ENCODE results near the gene TRAF7. TPM values are rescaled to one million over a fixed set of nuclear protein-coding genes. Genes with fewer than 3 reads are reported as not detected.

Gene TRAF7
- total and polyA plus RNA-seq, 7 donors: 15.6 to 47.5 (median 38.6) TPM

DNA sequence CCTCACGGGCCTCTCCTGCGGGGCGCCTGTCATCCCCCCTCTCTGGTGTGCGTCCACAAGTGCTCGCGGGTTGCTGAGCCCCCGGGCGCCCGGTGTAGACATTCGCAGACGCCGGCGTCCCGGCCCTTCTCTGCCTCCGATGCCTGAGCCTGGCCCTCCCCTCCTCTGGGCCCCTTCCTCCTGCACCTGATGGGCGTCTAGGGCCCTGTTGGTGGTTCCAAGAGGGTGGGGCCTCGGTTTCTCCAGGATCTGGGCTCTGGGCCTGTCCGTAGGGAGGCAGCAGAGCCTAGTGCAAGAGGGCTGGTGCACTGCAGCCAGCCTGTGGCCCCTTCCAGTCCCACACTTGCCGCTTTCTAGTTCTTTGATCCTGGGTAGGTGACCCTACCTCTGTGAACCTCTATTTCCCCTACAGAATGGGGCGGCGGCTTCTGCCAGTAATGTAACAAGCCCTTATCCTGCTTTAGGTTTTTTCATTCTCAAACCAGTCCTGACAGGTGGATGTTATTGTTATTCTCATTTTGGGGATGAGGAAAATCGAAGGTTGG lies 68.4 kb downstream of the TRAF7 start:
- Histone ChIP-seq H3K9me3 (no peaks in the 10 kb centered on the region), H3K27me3 (ENCODE audit: insufficient read depth in 3 of 3, low read length in 2 of 3) (no peaks in the 10 kb centered on the region), H3K36me3 (ENCODE audit: insufficient read depth in 1 of 2, low read depth in 1 of 2) (peaks cover 0 to 17% of the 10 kb centered on the region in 2 donors), H3K4me3 (peak overlapping the region; percentile 92), H3K27ac (peak overlapping the region; percentile 86), H3K4me1 (peaks cover 19% of the 10 kb centered on the region)
- intact Hi-C loops (cut with DNase I): no loop called here
- TF ChIP-seq, protein P1, sequence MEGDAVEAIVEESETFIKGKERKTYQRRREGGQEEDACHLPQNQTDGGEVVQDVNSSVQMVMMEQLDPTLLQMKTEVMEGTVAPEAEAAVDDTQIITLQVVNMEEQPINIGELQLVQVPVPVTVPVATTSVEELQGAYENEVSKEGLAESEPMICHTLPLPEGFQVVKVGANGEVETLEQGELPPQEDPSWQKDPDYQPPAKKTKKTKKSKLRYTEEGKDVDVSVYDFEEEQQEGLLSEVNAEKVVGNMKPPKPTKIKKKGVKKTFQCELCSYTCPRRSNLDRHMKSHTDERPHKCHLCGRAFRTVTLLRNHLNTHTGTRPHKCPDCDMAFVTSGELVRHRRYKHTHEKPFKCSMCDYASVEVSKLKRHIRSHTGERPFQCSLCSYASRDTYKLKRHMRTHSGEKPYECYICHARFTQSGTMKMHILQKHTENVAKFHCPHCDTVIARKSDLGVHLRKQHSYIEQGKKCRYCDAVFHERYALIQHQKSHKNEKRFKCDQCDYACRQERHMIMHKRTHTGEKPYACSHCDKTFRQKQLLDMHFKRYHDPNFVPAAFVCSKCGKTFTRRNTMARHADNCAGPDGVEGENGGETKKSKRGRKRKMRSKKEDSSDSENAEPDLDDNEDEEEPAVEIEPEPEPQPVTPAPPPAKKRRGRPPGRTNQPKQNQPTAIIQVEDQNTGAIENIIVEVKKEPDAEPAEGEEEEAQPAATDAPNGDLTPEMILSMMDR (IDR thresholded peaks at IDR 0.05): no peak
- DNase-seq (peak in 1 of 2 donors; percentile 56), ATAC-seq (peak; percentile 61 to 70 (median 68))
- WGBS, 3 donors: 5 to 10% (median 5%) methylated on average over 12 to 22 of the region's 22 CpGs

DNA sequence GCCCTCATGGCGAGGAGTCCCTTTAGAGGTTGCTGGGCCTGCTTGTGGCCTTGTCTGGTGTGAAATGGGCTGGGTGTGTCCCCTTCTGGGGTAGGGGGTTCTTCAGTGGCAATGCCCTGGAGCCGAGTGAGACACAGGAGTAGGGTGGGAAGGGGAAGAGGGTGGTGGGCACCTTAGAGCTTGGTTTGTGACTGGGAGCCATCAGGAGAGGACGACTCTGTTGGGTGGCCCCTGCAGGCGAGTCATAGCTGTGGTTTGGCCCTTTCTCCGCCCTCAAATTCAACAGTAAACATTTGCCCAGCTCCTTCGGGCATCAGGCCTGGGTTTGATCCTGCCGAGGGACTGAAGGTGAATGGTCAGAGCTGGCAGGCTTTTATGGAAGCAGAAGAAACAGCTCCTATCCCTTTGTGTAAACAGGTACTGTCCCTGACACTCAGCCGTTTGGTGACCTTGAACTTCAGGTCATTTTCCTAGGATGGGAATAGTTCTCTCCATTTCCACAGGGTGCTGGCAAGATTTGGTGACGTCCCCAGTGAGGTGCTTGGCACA lies 70.7 kb downstream of the TRAF7 start:
- H3K27me3 ChIP-seq (ENCODE audit: insufficient read depth in 3 of 3, low read length in 2 of 3): no peaks in the 10 kb centered on the region
- H3K36me3 ChIP-seq (ENCODE audit: insufficient read depth in 1 of 2, low read depth in 1 of 2): peaks cover 0 to 39% of the 10 kb centered on the region in 2 donors
- H3K4me3 ChIP-seq: no peak overlapping the region
- H3K4me1 ChIP-seq: peaks cover 19% of the 10 kb centered on the region
- H3K27ac ChIP-seq: peak overlapping the region; percentile 30
- intact Hi-C loops (cut with DNase I): loop anchor here (2.0 kb wide), 1 partner anchor 20 kb away; no protein-coding TSS in a partner anchor
- ATAC-seq: no peak
- H3K9me3 ChIP-seq: no peaks in the 10 kb centered on the region
- WGBS, 3 donors: 63 to 70% (median 64%) methylated on average over 9 of the region's 9 CpGs
- TF ChIP-seq, protein P1 (IDR thresholded peaks at IDR 0.05): no peak
- no peak for DNase-seq

DNA sequence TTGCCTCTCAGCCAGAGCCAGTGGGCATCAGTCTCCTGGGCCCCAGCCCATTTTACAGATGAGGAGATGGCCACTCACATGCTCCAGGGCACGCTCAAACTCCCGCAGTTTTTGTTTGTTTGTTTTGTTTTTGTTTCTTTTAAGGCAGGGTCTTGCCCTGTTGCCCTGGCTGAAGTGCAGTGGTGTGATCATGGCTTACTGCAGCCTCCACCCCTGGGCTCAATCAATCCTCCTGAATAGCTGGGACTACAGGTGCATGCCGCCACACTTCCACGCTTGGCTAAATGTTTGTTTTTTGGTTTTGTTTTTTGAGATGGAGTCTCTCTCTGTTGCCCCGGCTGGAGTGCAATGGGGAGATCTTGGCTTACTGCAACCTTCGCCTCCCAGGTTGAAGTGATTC lies 71.3 kb downstream of the TRAF7 start:
- Histone ChIP-seq H3K4me1 (peaks cover 19% of the 10 kb centered on the region), H3K27ac (no peak overlapping the region), H3K9me3 (no peaks in the 10 kb centered on the region), H3K27me3 (ENCODE audit: insufficient read depth in 3 of 3, low read length in 2 of 3) (no peaks in the 10 kb centered on the region), H3K4me3 (no peak overlapping the region), H3K36me3 (ENCODE audit: insufficient read depth in 1 of 2, low read depth in 1 of 2) (peaks cover 0 to 45% of the 10 kb centered on the region in 2 donors)
- intact Hi-C loops (cut with DNase I): loop anchor here (2.0 kb wide), 1 partner anchor 20 kb away; no protein-coding TSS in a partner anchor
- TF ChIP-seq, protein P1 (IDR thresholded peaks at IDR 0.05): no peak
- ATAC-seq (no peak), DNase-seq (no peak)
- WGBS, 3 donors: 90% methylated on average over 6 of the region's 6 CpGs

Other genes starting within 250 kb of the TRAF7 start
- gene HS3ST6, start 237.4 kb upstream of the TRAF7 start, total RNA-seq: not detected
- gene HS3ST6, start 237.4 kb upstream of the TRAF7 start, polyA plus RNA-seq: not detected
- gene MSRB1, start 212.6 kb upstream of the TRAF7 start, total RNA-seq: 10 to 100 TPM; 44.2 to 65.3 (median 53.2) TPM
- 10 to 100 TPM; 50.4 to 83.4 (median 76.1) TPM for gene MSRB1, start 212.6 kb upstream of the TRAF7 start, polyA plus RNA-seq
- gene RPL3L, start 201.1 kb upstream of the TRAF7 start, total RNA-seq: 100 to 1,000 TPM; 205 to 296 (median 233) TPM
- 100 to 1,000 TPM; 116 to 315 (median 188) TPM for gene RPL3L, start 201.1 kb upstream of the TRAF7 start, polyA plus RNA-seq
- 100 to 1,000 TPM; 350 to 465 (median 373) TPM for gene NDUFB10, start 196.2 kb upstream of the TRAF7 start, total RNA-seq
- gene NDUFB10, start 196.2 kb upstream of the TRAF7 start, polyA plus RNA-seq: 100 to 1,000 TPM; 753 to 870 (median 797) TPM
- gene RPS2, start 191.0 kb upstream of the TRAF7 start, total RNA-seq: 1,000 to 10,000 TPM; 1,044 to 1,902 (median 1,426) TPM
- 1,000 to 10,000 TPM; 2,097 to 3,940 (median 2,652) TPM for gene RPS2, start 191.0 kb upstream of the TRAF7 start, polyA plus RNA-seq
- gene RNF151, start 188.9 kb upstream of the TRAF7 start, total RNA-seq: not detected
- gene RNF151, start 188.9 kb upstream of the TRAF7 start, polyA plus RNA-seq: not detected
- 10 to 100 TPM; 31.5 to 41.8 (median 40.7) TPM for gene TBL3, start 183.7 kb upstream of the TRAF7 start, total RNA-seq
- gene TBL3, start 183.7 kb upstream of the TRAF7 start, polyA plus RNA-seq: 10 to 100 TPM; 51.6 to 78.0 (median 55.8) TPM
- gene NOXO1, start 174.3 kb upstream of the TRAF7 start, total RNA-seq: under 1 TPM in 1 of 4 donors, not detected in 3; 0.20 TPM
- gene NOXO1, start 174.3 kb upstream of the TRAF7 start, polyA plus RNA-seq: under 1 TPM; 0.27 to 0.77 (median 0.39) TPM
- gene GFER, start 171.6 kb upstream of the TRAF7 start, total RNA-seq: 10 to 100 TPM; 18.9 to 34.2 (median 28.4) TPM
- gene GFER, start 171.6 kb upstream of the TRAF7 start, polyA plus RNA-seq: 10 to 100 TPM; 40.0 to 53.2 (median 43.5) TPM
- gene SYNGR3, start 165.8 kb upstream of the TRAF7 start, total RNA-seq: under 1 TPM in 3 of 4 donors, not detected in 1; 0.24 to 0.52 (median 0.25) TPM
- gene SYNGR3, start 165.8 kb upstream of the TRAF7 start, polyA plus RNA-seq: under 1 TPM; 0.24 to 0.85 (median 0.25) TPM
- gene ZNF598, start 146.0 kb upstream of the TRAF7 start, total RNA-seq: 10 to 100 TPM; 27.4 to 46.6 (median 44.8) TPM
- 10 to 100 TPM; 35.6 to 58.8 (median 51.9) TPM for gene ZNF598, start 146.0 kb upstream of the TRAF7 start, polyA plus RNA-seq
- gene NPW, start 136.0 kb upstream of the TRAF7 start, total RNA-seq: under 1 TPM in 1 of 4 donors, not detected in 3; 0.66 TPM
- under 1 TPM in 2 of 3 donors, not detected in 1; 0.14 to 0.43 TPM for gene NPW, start 136.0 kb upstream of the TRAF7 start, polyA plus RNA-seq
- gene NHERF2, start 128.9 kb upstream of the TRAF7 start, total RNA-seq: 100 to 1,000 TPM in 1 of 4 donors, 10 to 100 TPM in 3; 61.6 to 156 (median 90.4) TPM
- gene NHERF2, start 128.9 kb upstream of the TRAF7 start, polyA plus RNA-seq: 10 to 100 TPM; 76.4 to 90.8 (median 86.2) TPM
- 10 to 100 TPM in 1 of 4 donors, 1 to 10 TPM in 3; 3.1 to 11.9 (median 4.8) TPM for gene NTHL1, start 107.9 kb upstream of the TRAF7 start, total RNA-seq
- 10 to 100 TPM in 2 of 3 donors, 1 to 10 TPM in 1; 8.0 to 17.7 (median 16.8) TPM for gene NTHL1, start 107.9 kb upstream of the TRAF7 start, polyA plus RNA-seq
- 10 to 100 TPM; 60.8 to 89.9 (median 73.8) TPM for gene TSC2, start 107.8 kb upstream of the TRAF7 start, total RNA-seq
- gene TSC2, start 107.8 kb upstream of the TRAF7 start, polyA plus RNA-seq: 10 to 100 TPM; 27.8 to 43.0 (median 29.7) TPM
- gene PKD1, start 19.9 kb upstream of the TRAF7 start, total RNA-seq: 100 to 1,000 TPM in 1 of 4 donors, 10 to 100 TPM in 3; 59.1 to 123 (median 86.0) TPM
- 10 to 100 TPM; 33.9 to 93.3 (median 58.4) TPM for gene PKD1, start 19.9 kb upstream of the TRAF7 start, polyA plus RNA-seq
- 1 to 10 TPM in 1 of 4 donors, under 1 TPM in 3; 0.32 to 1.7 (median 0.83) TPM for gene RAB26, start 7.2 kb upstream of the TRAF7 start, total RNA-seq
- under 1 TPM; 0.17 to 0.31 (median 0.21) TPM for gene RAB26, start 7.2 kb upstream of the TRAF7 start, polyA plus RNA-seq
- 1 to 10 TPM in 1 of 4 donors, under 1 TPM in 3; 0.63 to 1.0 (median 0.76) TPM for gene CASKIN1, start 40.8 kb downstream of the TRAF7 start, total RNA-seq
- gene CASKIN1, start 40.8 kb downstream of the TRAF7 start, polyA plus RNA-seq: under 1 TPM; 0.32 to 0.45 (median 0.43) TPM
- gene MLST8, start 49.7 kb downstream of the TRAF7 start, total RNA-seq: 10 to 100 TPM; 18.8 to 35.0 (median 28.7) TPM
- gene MLST8, start 49.7 kb downstream of the TRAF7 start, polyA plus RNA-seq: 10 to 100 TPM; 58.1 to 60.5 (median 59.7) TPM
- 1 to 10 TPM in 3 of 4 donors, under 1 TPM in 1; 0.86 to 5.3 (median 4.1) TPM for gene BRICD5, start 55.1 kb downstream of the TRAF7 start, total RNA-seq
- 1 to 10 TPM; 1.4 to 3.1 (median 1.8) TPM for gene BRICD5, start 55.1 kb downstream of the TRAF7 start, polyA plus RNA-seq
- 10 to 100 TPM; 27.2 to 35.9 (median 29.8) TPM for gene PGP, start 59.1 kb downstream of the TRAF7 start, total RNA-seq
- 10 to 100 TPM; 20.9 to 27.4 (median 24.0) TPM for gene PGP, start 59.1 kb downstream of the TRAF7 start, polyA plus RNA-seq
- 10 to 100 TPM; 11.1 to 22.9 (median 12.8) TPM for gene E4F1, start 67.8 kb downstream of the TRAF7 start, total RNA-seq
- gene E4F1, start 67.8 kb downstream of the TRAF7 start, polyA plus RNA-seq: 10 to 100 TPM; 16.8 to 21.8 (median 19.1) TPM
- 1 to 10 TPM in 1 of 4 donors, under 1 TPM in 3; 0.28 to 1.2 (median 0.60) TPM for gene DNASE1L2, start 80.7 kb downstream of the TRAF7 start, total RNA-seq
- under 1 TPM; 0.17 to 0.35 (median 0.30) TPM for gene DNASE1L2, start 80.7 kb downstream of the TRAF7 start, polyA plus RNA-seq
- gene ECI1, start 95.8 kb downstream of the TRAF7 start, total RNA-seq: 100 to 1,000 TPM; 103 to 143 (median 126) TPM
- 100 to 1,000 TPM in 2 of 3 donors, 10 to 100 TPM in 1; 81.7 to 205 (median 183) TPM for gene ECI1, start 95.8 kb downstream of the TRAF7 start, polyA plus RNA-seq
- gene RNPS1, start 112.3 kb downstream of the TRAF7 start, total RNA-seq: 100 to 1,000 TPM; 165 to 251 (median 187) TPM
- 100 to 1,000 TPM; 193 to 441 (median 352) TPM for gene RNPS1, start 112.3 kb downstream of the TRAF7 start, polyA plus RNA-seq
- gene ABCA3, start 184.9 kb downstream of the TRAF7 start, total RNA-seq: 1 to 10 TPM; 8.6 to 9.4 (median 9.0) TPM
- gene ABCA3, start 184.9 kb downstream of the TRAF7 start, polyA plus RNA-seq: 1 to 10 TPM; 2.2 to 5.2 (median 3.0) TPM